Sigmoid colon (tissue), 4 donors: Measurements from ENCODE around the gene F2R.

Experiments used
- CTCF ChIP-seq, 4 experiments: fragments of 450-650 bp in 3 of 4; fragments of 200-600 bp in 1 of 4; IDR thresholded peaks; one replicate each; pipeline ENCODE4 v1.5.1; 2016 to 2019; ENCODE audit warnings: antibody characterized with exemption in 4 of 4, mild to moderate bottlenecking in 3 of 4, moderate library complexity in 2 of 4
- EP300 ChIP-seq, 4 donors: sonication (generic); formaldehyde crosslinking; IDR thresholded peaks; one replicate each; pipeline ENCODE4 v1.6.1; 2017; ENCODE audit warnings: antibody characterized with exemption in 4 of 4
- POLR2A ChIP-seq, 2 donors: fragments of 450-650 bp; IDR thresholded peaks; one replicate each; pipeline ENCODE4 v1.6.1; 2016; ENCODE audit warnings: antibody characterized with exemption in 2 of 2, mild to moderate bottlenecking in 2 of 2, moderate library complexity in 2 of 2
- POLR2AphosphoS5 ChIP-seq, 4 donors: sonication (generic); formaldehyde crosslinking; IDR thresholded peaks; one replicate each; pipeline ENCODE4 v1.6.1; 2017; ENCODE audit warnings: antibody characterized with exemption in 4 of 4

- TF ChIP-seq CTCF (IDR thresholded peaks at IDR 0.05) (no peak), POLR2A (IDR thresholded peaks at IDR 0.05) (no peak), EP300 (IDR thresholded peaks at IDR 0.05) (no peak), POLR2AphosphoS5 (IDR thresholded peaks at IDR 0.05) (no peak)
Measured at GRCh38 chr5:76667495-76667894, 48.4 kb upstream of the F2R start.
